GM23338 (cell line): ENCODE results near the gene GPRIN1. TPM values are rescaled to one million over a fixed set of nuclear protein-coding genes. Genes with fewer than 3 reads are reported as not detected.

Source experiments
- ATAC-seq: fragments of 200-7000 bp; cut with Tn5 transposase; 3 replicates; pipeline ENCODE4 v1.9.1; 2020
- DNase-seq: peaks from one replicate; pipeline ENCODE4 v3.0.0-alpha.2; 2015; ENCODE audit warnings: low spot score
- H2AFZ ChIP-seq: fragments of 200-600 bp; sonication (generic); 2 replicates; pipeline ENCODE4 v1.8.0; 2016; ENCODE audit warnings: antibody characterized with exemption, mild to moderate bottlenecking, moderate library complexity
- H3F3A ChIP-seq: fragments of 200-600 bp; sonication (generic); replicated peaks from 2 replicates; pipeline ENCODE4 v1.8.0; 2017; ENCODE audit warnings: antibody characterized with exemption, mixed run types, low read depth
- H3K27ac ChIP-seq: fragments of 200-600 bp; sonication (generic); 2 replicates; pipeline ENCODE4 v1.6.1; 2016; ENCODE audit warnings: low read depth
- H3K27me3 ChIP-seq: fragments of 200-600 bp; sonication (generic); 2 replicates; pipeline ENCODE4 v1.8.0; 2016; ENCODE audit warnings: mild to moderate bottlenecking, mixed run types, moderate library complexity; ENCODE audit not compliant: insufficient read depth
- H3K36me3 ChIP-seq: fragments of 200-600 bp; sonication (generic); 2 replicates; pipeline ENCODE4 v1.8.0; 2016; ENCODE audit warnings: mild to moderate bottlenecking; ENCODE audit not compliant: insufficient read depth
- H3K4me1 ChIP-seq: fragments of 200-600 bp; sonication (generic); 2 replicates; pipeline ENCODE4 v1.8.0; 2016; ENCODE audit warnings: mild to moderate bottlenecking, moderate library complexity; ENCODE audit not compliant: insufficient read depth
- H3K4me2 ChIP-seq: fragments of 200-600 bp; sonication (generic); 2 replicates; pipeline ENCODE4 v1.7.1; 2017; ENCODE audit warnings: mixed run types
- H3K4me3 ChIP-seq: fragments of 200-600 bp; sonication (generic); 2 replicates; pipeline ENCODE4 v1.6.1; 2016; ENCODE audit warnings: mixed run types
- H3K79me2 ChIP-seq: fragments of 200-600 bp; sonication (generic); replicated peaks from 2 replicates; pipeline ENCODE4 v1.8.0; 2017; ENCODE audit warnings: mild to moderate bottlenecking; ENCODE audit not compliant: insufficient read depth
- H3K9me2 ChIP-seq: fragments of 200-600 bp; sonication (generic); 2 replicates; pipeline ENCODE4 v1.8.0; 2017; ENCODE audit not compliant: insufficient read depth
- H4K20me1 ChIP-seq: fragments of 200-600 bp; sonication (generic); replicated peaks from 2 replicates; pipeline ENCODE4 v1.8.0; 2017; ENCODE audit warnings: mild to moderate bottlenecking; ENCODE audit not compliant: insufficient read depth
- H3K27ac Mint-ChIP-seq: 2 replicates; pipeline ENCODE4 v1.8.0; 2020; ENCODE audit warnings: inconsistent platforms, mild to moderate bottlenecking, moderate library complexity, mixed read lengths
- H3K27me3 Mint-ChIP-seq: 3 replicates; pipeline ENCODE4 v1.8.0; 2022; ENCODE audit warnings: low read depth, mild to moderate bottlenecking, moderate library complexity, mixed read lengths, inconsistent platforms; ENCODE audit not compliant: insufficient read depth, poor library complexity
- H3K36me3 Mint-ChIP-seq: 3 replicates; pipeline ENCODE4 v1.8.0; 2021; ENCODE audit warnings: low read depth, mild to moderate bottlenecking, inconsistent platforms, moderate library complexity, mixed read lengths
- H3K4me1 Mint-ChIP-seq: 3 replicates; pipeline ENCODE4 v1.8.0; 2020; ENCODE audit warnings: mild to moderate bottlenecking, inconsistent platforms, mixed read lengths
- H3K4me3 Mint-ChIP-seq: 3 replicates; pipeline ENCODE4 v1.8.0; 2021; ENCODE audit warnings: moderate library complexity, mild to moderate bottlenecking, inconsistent platforms, mixed read lengths
- H3K9me3 Mint-ChIP-seq: 3 replicates; pipeline ENCODE4 v1.8.0; 2020; ENCODE audit warnings: moderate library complexity, mild to moderate bottlenecking, inconsistent platforms, mixed read lengths
- CREB1 ChIP-seq: fragments of 250-450 bp; sonication (Bioruptor Pico); IDR thresholded peaks from 2 replicates; pipeline ENCODE4 v1.5.0; 2020; ENCODE audit warnings: low read depth, mild to moderate bottlenecking, moderate library complexity
- EZH2 ChIP-seq: fragments of 200-600 bp; sonication (generic); IDR thresholded peaks from one replicate; pipeline ENCODE4 v1.8.0; 2017; ENCODE audit warnings: antibody characterized with exemption, mild to moderate bottlenecking, low read depth; ENCODE audit not compliant: unreplicated experiment
- EZH2phosphoT487 ChIP-seq: fragments of 200-600 bp; sonication (generic); IDR thresholded peaks from one replicate; pipeline ENCODE4 v1.8.1; 2018; ENCODE audit warnings: antibody characterized with exemption; ENCODE audit not compliant: unreplicated experiment
- JUNB ChIP-seq: IDR thresholded peaks from one replicate; pipeline ENCODE4 v1.6.1; 2016; ENCODE audit warnings: antibody characterized with exemption; ENCODE audit not compliant: unreplicated experiment
- NANOG ChIP-seq: IDR thresholded peaks from 2 replicates; pipeline ENCODE4 v1.6.1; 2016; ENCODE audit warnings: antibody characterized with exemption, borderline replicate concordance
- POLR2AphosphoS5 ChIP-seq: IDR thresholded peaks from 2 replicates; pipeline ENCODE4 v1.6.1; 2016; ENCODE audit warnings: antibody characterized with exemption, low read depth
- STAT1 ChIP-seq: IDR thresholded peaks from one replicate; pipeline ENCODE4 v1.6.1; 2016; ENCODE audit warnings: antibody characterized with exemption; ENCODE audit not compliant: unreplicated experiment
- ZNF114 ChIP-seq: fragments of 250-450 bp; sonication (Bioruptor Pico); IDR thresholded peaks from 2 replicates; pipeline ENCODE4 v1.5.0; 2020; ENCODE audit warnings: mild to moderate bottlenecking, moderate library complexity
- ZNF331 ChIP-seq: fragments of 250-450 bp; sonication (Bioruptor Pico); IDR thresholded peaks from 2 replicates; pipeline ENCODE4 v1.5.0; 2020; ENCODE audit warnings: low read depth, mild to moderate bottlenecking, moderate library complexity
- ZNF462 ChIP-seq: fragments of 250-450 bp; sonication (Bioruptor Pico); IDR thresholded peaks from 2 replicates; pipeline ENCODE4 v1.5.0; 2020; ENCODE audit warnings: mild to moderate bottlenecking, moderate library complexity
- polyA plus RNA-seq: library from polyadenylated mRNA; unstranded; fragments of >200 nt; fragmentation: Nextera tagmentation; extraction: Ambion mirVana; gene quantifications from 2 replicates; pipeline ENCODE4 v1.2.1, GENCODE V29; 2016
- total RNA-seq: library from RNA; depleted of rRNA; stranded (reverse); fragments of >200 nt; shearing (Covaris generic); gene quantifications from 2 replicates; pipeline ENCODE4 v1.2.3, GENCODE V29; 2014
- TF ChIP-seq, protein P1 (sequence below): IDR thresholded peaks from 2 replicates; pipeline ENCODE4 v1.6.1; 2016; ENCODE audit warnings: antibody characterized with exemption
- TF ChIP-seq, protein P2 (sequence below): IDR thresholded peaks from one replicate; pipeline ENCODE4 v1.6.1; 2018; ENCODE audit warnings: antibody characterized with exemption; ENCODE audit not compliant: unreplicated experiment
- TF ChIP-seq, protein P3 (sequence below), 2 experiments: fragments of 200-600 bp in 1 of 2; sonication (generic) in 1 of 2; conservative IDR thresholded peaks; 2 replicates each; pipeline versions ENCODE4 v1.5.1 to v1.6.1; 2016 to 2017; ENCODE audit warnings: antibody characterized with exemption in 2 of 2, low read depth in 2 of 2, mild to moderate bottlenecking in 2 of 2, moderate library complexity in 1 of 2

Gene GPRIN1
- total and polyA plus RNA-seq, 2 experiments from 2014 or later: 3.8 to 14.6 TPM

DNA sequence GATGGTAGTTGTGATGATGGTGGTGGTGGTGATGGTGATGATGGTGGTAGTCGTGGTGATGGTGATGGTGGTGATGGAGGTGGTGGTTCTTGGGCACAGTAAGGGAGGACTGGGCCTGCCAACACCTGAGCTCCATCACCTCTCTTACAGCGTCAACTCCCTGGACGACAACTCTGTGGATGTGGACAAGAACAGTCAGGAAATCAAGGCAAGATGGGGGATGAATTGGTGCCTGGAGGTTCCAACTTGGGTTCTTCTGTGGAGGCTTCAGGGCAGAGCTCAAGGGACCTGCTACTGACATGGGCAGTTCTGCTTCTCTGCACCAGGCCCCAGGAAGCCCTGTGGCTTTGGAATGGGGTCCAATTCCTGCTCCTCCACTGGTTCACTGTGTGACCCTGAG, 17.4 kb downstream of the GPRIN1 start:
- Histone ChIP-seq H3F3A (peaks cover 3% of the 10 kb centered on the region; the same call in 1 of the 2 replicates), H3K79me2 (no peaks in the 10 kb centered on the region), H2AFZ (no peak overlapping the region), H3K4me2 (no peak overlapping the region), H3K27ac (no peak overlapping the region), H3K9me2 (peaks cover 9% of the 10 kb centered on the region), H4K20me1 (no peaks in the 10 kb centered on the region), H3K36me3 (no peaks in the 10 kb centered on the region), H3K4me1 (no peaks in the 10 kb centered on the region), H3K27me3 (peaks cover 9% of the 10 kb centered on the region), H3K4me3 (no peak overlapping the region)
- no peak overlapping the region for H3K27ac Mint-ChIP-seq
- peaks cover 17% of the 10 kb centered on the region for H3K9me3 Mint-ChIP-seq
- H3K27me3 Mint-ChIP-seq: peaks cover 28% of the 10 kb centered on the region
- no peaks in the 10 kb centered on the region; the same call in 2 of the 3 replicates for H3K4me1 Mint-ChIP-seq
- no peak overlapping the region for H3K4me3 Mint-ChIP-seq
- no peak for DNase-seq
- H3K36me3 Mint-ChIP-seq: peaks cover 6% of the 10 kb centered on the region; the same call in 2 of the 3 replicates
- TF ChIP-seq EZH2: no peak
- TF ChIP-seq CREB1 (CRISPR knock-in tag): no peak
- TF ChIP-seq ZNF462: no peak
- TF ChIP-seq NANOG: no peak
- no peak for TF ChIP-seq STAT1
- no peak for TF ChIP-seq ZNF114 (CRISPR knock-in tag)
- TF ChIP-seq, protein P1, sequence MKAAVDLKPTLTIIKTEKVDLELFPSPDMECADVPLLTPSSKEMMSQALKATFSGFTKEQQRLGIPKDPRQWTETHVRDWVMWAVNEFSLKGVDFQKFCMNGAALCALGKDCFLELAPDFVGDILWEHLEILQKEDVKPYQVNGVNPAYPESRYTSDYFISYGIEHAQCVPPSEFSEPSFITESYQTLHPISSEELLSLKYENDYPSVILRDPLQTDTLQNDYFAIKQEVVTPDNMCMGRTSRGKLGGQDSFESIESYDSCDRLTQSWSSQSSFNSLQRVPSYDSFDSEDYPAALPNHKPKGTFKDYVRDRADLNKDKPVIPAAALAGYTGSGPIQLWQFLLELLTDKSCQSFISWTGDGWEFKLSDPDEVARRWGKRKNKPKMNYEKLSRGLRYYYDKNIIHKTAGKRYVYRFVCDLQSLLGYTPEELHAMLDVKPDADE: no peak
- no peak for TF ChIP-seq POLR2AphosphoS5
- no peak for TF ChIP-seq ZNF331 (CRISPR knock-in tag)
- no peak for TF ChIP-seq JUNB
- TF ChIP-seq EZH2phosphoT487: no peak
- TF ChIP-seq, protein P2, sequence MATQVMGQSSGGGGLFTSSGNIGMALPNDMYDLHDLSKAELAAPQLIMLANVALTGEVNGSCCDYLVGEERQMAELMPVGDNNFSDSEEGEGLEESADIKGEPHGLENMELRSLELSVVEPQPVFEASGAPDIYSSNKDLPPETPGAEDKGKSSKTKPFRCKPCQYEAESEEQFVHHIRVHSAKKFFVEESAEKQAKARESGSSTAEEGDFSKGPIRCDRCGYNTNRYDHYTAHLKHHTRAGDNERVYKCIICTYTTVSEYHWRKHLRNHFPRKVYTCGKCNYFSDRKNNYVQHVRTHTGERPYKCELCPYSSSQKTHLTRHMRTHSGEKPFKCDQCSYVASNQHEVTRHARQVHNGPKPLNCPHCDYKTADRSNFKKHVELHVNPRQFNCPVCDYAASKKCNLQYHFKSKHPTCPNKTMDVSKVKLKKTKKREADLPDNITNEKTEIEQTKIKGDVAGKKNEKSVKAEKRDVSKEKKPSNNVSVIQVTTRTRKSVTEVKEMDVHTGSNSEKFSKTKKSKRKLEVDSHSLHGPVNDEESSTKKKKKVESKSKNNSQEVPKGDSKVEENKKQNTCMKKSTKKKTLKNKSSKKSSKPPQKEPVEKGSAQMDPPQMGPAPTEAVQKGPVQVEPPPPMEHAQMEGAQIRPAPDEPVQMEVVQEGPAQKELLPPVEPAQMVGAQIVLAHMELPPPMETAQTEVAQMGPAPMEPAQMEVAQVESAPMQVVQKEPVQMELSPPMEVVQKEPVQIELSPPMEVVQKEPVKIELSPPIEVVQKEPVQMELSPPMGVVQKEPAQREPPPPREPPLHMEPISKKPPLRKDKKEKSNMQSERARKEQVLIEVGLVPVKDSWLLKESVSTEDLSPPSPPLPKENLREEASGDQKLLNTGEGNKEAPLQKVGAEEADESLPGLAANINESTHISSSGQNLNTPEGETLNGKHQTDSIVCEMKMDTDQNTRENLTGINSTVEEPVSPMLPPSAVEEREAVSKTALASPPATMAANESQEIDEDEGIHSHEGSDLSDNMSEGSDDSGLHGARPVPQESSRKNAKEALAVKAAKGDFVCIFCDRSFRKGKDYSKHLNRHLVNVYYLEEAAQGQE: no peak
- TF ChIP-seq, protein P3, sequence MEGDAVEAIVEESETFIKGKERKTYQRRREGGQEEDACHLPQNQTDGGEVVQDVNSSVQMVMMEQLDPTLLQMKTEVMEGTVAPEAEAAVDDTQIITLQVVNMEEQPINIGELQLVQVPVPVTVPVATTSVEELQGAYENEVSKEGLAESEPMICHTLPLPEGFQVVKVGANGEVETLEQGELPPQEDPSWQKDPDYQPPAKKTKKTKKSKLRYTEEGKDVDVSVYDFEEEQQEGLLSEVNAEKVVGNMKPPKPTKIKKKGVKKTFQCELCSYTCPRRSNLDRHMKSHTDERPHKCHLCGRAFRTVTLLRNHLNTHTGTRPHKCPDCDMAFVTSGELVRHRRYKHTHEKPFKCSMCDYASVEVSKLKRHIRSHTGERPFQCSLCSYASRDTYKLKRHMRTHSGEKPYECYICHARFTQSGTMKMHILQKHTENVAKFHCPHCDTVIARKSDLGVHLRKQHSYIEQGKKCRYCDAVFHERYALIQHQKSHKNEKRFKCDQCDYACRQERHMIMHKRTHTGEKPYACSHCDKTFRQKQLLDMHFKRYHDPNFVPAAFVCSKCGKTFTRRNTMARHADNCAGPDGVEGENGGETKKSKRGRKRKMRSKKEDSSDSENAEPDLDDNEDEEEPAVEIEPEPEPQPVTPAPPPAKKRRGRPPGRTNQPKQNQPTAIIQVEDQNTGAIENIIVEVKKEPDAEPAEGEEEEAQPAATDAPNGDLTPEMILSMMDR (conservative IDR thresholded peaks at IDR 0.05; ENCODE audit: low read depth in 2 of 2): no peak
- no peak for ATAC-seq
